ENCODE data around the gene ADAMTS16.

DNA sequence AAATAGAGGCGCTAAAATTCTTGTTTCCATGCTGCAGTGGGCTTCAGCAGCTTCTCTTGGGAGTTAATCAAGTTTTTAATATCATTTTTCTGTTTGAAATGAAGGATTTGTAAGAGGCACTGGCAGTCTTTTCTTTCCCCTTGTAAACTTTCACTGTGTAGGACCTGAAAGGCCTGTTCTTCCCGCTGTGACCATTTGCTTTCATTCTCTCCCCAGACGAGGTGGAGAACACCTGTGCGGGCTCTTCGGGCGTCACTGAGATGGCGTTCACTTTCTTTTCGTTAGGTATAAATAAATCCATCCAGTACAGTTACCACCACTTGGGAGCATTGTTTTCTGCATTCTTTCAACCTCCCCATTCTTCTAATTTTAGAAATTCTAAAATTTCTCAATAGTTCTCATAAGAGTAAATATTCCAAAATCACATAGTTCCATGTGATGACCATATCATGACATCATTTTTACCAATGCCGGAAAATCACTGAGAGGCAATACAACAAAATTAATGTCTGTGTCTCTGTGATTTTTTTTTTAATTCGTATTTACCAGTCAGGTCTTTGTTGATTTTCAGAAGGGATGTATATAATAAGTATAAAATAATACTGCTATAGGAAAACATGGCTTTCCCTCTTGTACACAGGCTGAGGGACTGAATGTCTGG is 150.7 kb downstream of the ADAMTS16 start:
- TF ChIP-seq, protein P1, sequence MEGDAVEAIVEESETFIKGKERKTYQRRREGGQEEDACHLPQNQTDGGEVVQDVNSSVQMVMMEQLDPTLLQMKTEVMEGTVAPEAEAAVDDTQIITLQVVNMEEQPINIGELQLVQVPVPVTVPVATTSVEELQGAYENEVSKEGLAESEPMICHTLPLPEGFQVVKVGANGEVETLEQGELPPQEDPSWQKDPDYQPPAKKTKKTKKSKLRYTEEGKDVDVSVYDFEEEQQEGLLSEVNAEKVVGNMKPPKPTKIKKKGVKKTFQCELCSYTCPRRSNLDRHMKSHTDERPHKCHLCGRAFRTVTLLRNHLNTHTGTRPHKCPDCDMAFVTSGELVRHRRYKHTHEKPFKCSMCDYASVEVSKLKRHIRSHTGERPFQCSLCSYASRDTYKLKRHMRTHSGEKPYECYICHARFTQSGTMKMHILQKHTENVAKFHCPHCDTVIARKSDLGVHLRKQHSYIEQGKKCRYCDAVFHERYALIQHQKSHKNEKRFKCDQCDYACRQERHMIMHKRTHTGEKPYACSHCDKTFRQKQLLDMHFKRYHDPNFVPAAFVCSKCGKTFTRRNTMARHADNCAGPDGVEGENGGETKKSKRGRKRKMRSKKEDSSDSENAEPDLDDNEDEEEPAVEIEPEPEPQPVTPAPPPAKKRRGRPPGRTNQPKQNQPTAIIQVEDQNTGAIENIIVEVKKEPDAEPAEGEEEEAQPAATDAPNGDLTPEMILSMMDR (IDR thresholded peaks at IDR 0.05) = no peak
- TF ChIP-seq POLR2A (IDR thresholded peaks at IDR 0.05) = no peak

All from ovary (tissue), 3 donors.